A549 (cell line): Measurements from ENCODE around the gene OR4C11. TPM values are rescaled to one million over a fixed set of nuclear protein-coding genes. Genes with fewer than 3 reads are reported as not detected.

Experiments
- ATAC-seq, 2 experiments: fragments of 200-7000 bp in 1 of 2; fragments of >200 bp in 1 of 2; cut with Nextera tagmentation in 1 of 2; cut with Tn5 transposase in 1 of 2; 3 replicates each; pipeline versions ENCODE4 v1.8.0 to v1.9.1; 2018 to 2020; ENCODE audit warnings: mild to moderate bottlenecking in 1 of 2, moderate library complexity in 1 of 2
- CTCF ChIA-PET: fragments of 300-600 bp; sonication (Branson Sonifier 250); formaldehyde crosslinking; extraction: SDS; loops from one replicate; lab custom pipeline; 2021; ENCODE audit warnings: antibody characterized with exemption, inconsistent platforms; lab: Yijun Ruan, JAX
- POLR2A ChIA-PET: fragments of 350-600 bp; formaldehyde crosslinking; extraction: SDS; loops from one replicate; lab custom pipeline; 2021; ENCODE audit warnings: antibody characterized with exemption, inconsistent platforms; lab: Yijun Ruan, JAX
- DNase-seq, 2 experiments: peaks; one replicate each; pipeline versions ENCODE4 v3.0.0 to v3.0.0-alpha.2; 2011 to 2016; ENCODE audit warnings: low read depth in 1 of 2, low spot score in 1 of 2
- FAIRE-seq: peaks from 2 replicates; lab custom pipeline; 2011; peaks lifted over from hg19 to GRCh38; lab: Jason Lieb, UNC
- H3K27ac ChIP-seq, 2 experiments: fragments of >200 bp; sonication (Bioruptor Twin); formaldehyde crosslinking; 3 replicates each; pipeline ENCODE4 v1.5.1; 2016 to 2017
- H3K4me1 ChIP-seq: fragments of >200 bp; sonication (Bioruptor Twin); formaldehyde crosslinking; 3 replicates; pipeline ENCODE4 v1.6.1; 2016
- H3K4me2 ChIP-seq: fragments of >200 bp; sonication (Bioruptor Twin); formaldehyde crosslinking; 3 replicates; pipeline ENCODE4 v1.6.1; 2016
- H3K4me3 ChIP-seq: fragments of >200 bp; sonication (Bioruptor Twin); formaldehyde crosslinking; 3 replicates; pipeline ENCODE4 v1.5.1; 2016
- H3K9me3 ChIP-seq: fragments of >200 bp; sonication (Bioruptor Twin); formaldehyde crosslinking; 3 replicates; pipeline ENCODE4 v1.6.1; 2016
- BCL3 ChIP-seq: fragments of >200 bp; sonication (Bioruptor Twin); formaldehyde crosslinking; IDR thresholded peaks from 3 replicates; pipeline ENCODE4 v1.6.1; 2016
- CBX2 ChIP-seq: fragments of 200-600 bp; sonication (generic); IDR thresholded peaks from 2 replicates; pipeline ENCODE4 v1.6.1; 2016; ENCODE audit warnings: low read depth, mild to moderate bottlenecking, borderline replicate concordance
- CEBPB ChIP-seq, 2 experiments: fragments of >200 bp in 1 of 2; sonication (Bioruptor Twin) in 1 of 2; formaldehyde crosslinking in 1 of 2; IDR thresholded peaks; 2 replicates each; pipeline ENCODE4 v1.6.1; 2012 to 2016
- CHD2 ChIP-seq: fragments of 150-350 bp; IDR thresholded peaks from 2 replicates; pipeline ENCODE4 v1.6.1; 2014; ENCODE audit warnings: low read length; ENCODE audit not compliant: partially characterized antibody
- CHD4 ChIP-seq: fragments of 200-600 bp; sonication (generic); IDR thresholded peaks from 2 replicates; pipeline ENCODE4 v1.6.1; 2016; ENCODE audit warnings: antibody characterized with exemption, mild to moderate bottlenecking, borderline replicate concordance
- EHF ChIP-seq: fragments of 250-450 bp; sonication (Bioruptor Pico); IDR thresholded peaks from 2 replicates; pipeline ENCODE4 v1.5.0; 2020; ENCODE audit warnings: mild to moderate bottlenecking
- EP300 ChIP-seq, 2 experiments: fragments of >200 bp; sonication (Bioruptor Twin); formaldehyde crosslinking; IDR thresholded peaks; 2 replicates in 1 of 2; 3 replicates in 1 of 2; pipeline ENCODE4 v1.6.1; 2016 to 2017
- ESRRA ChIP-seq: fragments of 150-350 bp; IDR thresholded peaks from 2 replicates; pipeline ENCODE4 v1.6.1; 2014; ENCODE audit warnings: mild to moderate bottlenecking, low read length, borderline replicate concordance
- FOSL2 ChIP-seq, 2 experiments: fragments of 450-650 bp in 1 of 2; fragments of >200 bp in 1 of 2; sonication (Bioruptor Twin) in 1 of 2; formaldehyde crosslinking; IDR thresholded peaks; 2 replicates each; pipeline versions ENCODE4 v1.5.0 to v1.6.1; 2016 to 2020; ENCODE audit warnings: mild to moderate bottlenecking in 1 of 2, moderate library complexity in 1 of 2
- FOXS1 ChIP-seq: fragments of 250-450 bp; sonication (Bioruptor Pico); IDR thresholded peaks from 2 replicates; pipeline ENCODE4 v1.5.0; 2020; ENCODE audit warnings: mild to moderate bottlenecking, moderate library complexity
- HOXA7 ChIP-seq: fragments of 250-450 bp; sonication (Bioruptor Pico); IDR thresholded peaks from 2 replicates; pipeline ENCODE4 v1.5.0; 2020; ENCODE audit warnings: mild to moderate bottlenecking, moderate library complexity
- HOXB5 ChIP-seq: fragments of 250-450 bp; sonication (Bioruptor Pico); IDR thresholded peaks from 2 replicates; pipeline ENCODE4 v1.5.0; 2020; ENCODE audit warnings: mild to moderate bottlenecking, moderate library complexity
- KDM1A ChIP-seq: fragments of 200-600 bp; sonication (generic); IDR thresholded peaks from 2 replicates; pipeline ENCODE4 v1.6.1; 2016; ENCODE audit warnings: low read depth, mild to moderate bottlenecking
- NPAS2 ChIP-seq: fragments of 250-450 bp; sonication (Bioruptor Pico); IDR thresholded peaks from 2 replicates; pipeline ENCODE4 v1.8.0; 2022; ENCODE audit warnings: mild to moderate bottlenecking, moderate library complexity, borderline replicate concordance
- PBX3 ChIP-seq: IDR thresholded peaks from 2 replicates; pipeline ENCODE4 v1.6.1; 2012
- POLR2AphosphoS2 ChIP-seq: conservative IDR thresholded peaks from 2 replicates; pipeline ENCODE4 v1.6.1; 2012; ENCODE audit warnings: low read length, improper control_type of control experiment, inconsistent platforms
- RFX5 ChIP-seq: fragments of 450-650 bp; IDR thresholded peaks from 2 replicates; pipeline ENCODE4 v1.7.1; 2014; ENCODE audit warnings: antibody characterized with exemption, mild to moderate bottlenecking, moderate library complexity
- RNF2 ChIP-seq: fragments of 200-600 bp; sonication (generic); IDR thresholded peaks from 2 replicates; pipeline ENCODE4 v1.6.1; 2016; ENCODE audit warnings: low read depth, mild to moderate bottlenecking, antibody characterized with exemption, moderate library complexity, borderline replicate concordance
- TP53 ChIP-seq: fragments of 250-450 bp; sonication (Bioruptor Pico); IDR thresholded peaks from 2 replicates; pipeline ENCODE4 v1.5.0; 2021; ENCODE audit warnings: mild to moderate bottlenecking, moderate library complexity
- USF2 ChIP-seq: fragments of 450-650 bp; IDR thresholded peaks from 2 replicates; pipeline ENCODE4 v1.6.1; 2014; ENCODE audit warnings: antibody characterized with exemption
- ZSCAN20 ChIP-seq: fragments of 250-450 bp; sonication (Bioruptor Pico); IDR thresholded peaks from 2 replicates; pipeline ENCODE4 v1.8.0; 2022; ENCODE audit warnings: mild to moderate bottlenecking, moderate library complexity
- WGBS: methylation state at CpG from one replicate; pipeline ENCODE4 v1.1.6; 2017; ENCODE audit errors: missing lambda C conversion rate; 5-methylcytosine and 5-hydroxymethylcytosine counted together
- polyA minus RNA-seq: library from RNA; depleted of rRNA, polyadenylated mRNA; stranded (reverse); fragments of >200 nt; gene quantifications from 2 replicates; pipeline ENCODE4 v1.2.3, GENCODE V29; 2011; rRNA and poly(A)+ RNA removed
- polyA plus RNA-seq, 4 experiments: library from polyadenylated mRNA; depleted of rRNA in 3 of 4; stranded (reverse); fragments of >200 nt; fragmentation: RNase III in 1 of 4; extraction: RNeasy Plus Mini Kit Qiagen cat#74134 plus additional on column Dnase treatment in 1 of 4; gene quantifications; 2 replicates in 3 of 4; 3 replicates in 1 of 4; pipeline ENCODE4 v1.2.3, GENCODE V29; 2011 to 2017
- TF ChIP-seq, protein P1 (sequence below): fragments of >200 bp; sonication (Bioruptor Twin); formaldehyde crosslinking; IDR thresholded peaks from 2 replicates; pipeline ENCODE4 v1.6.1; 2016

OR4C11 gene
- polyA plus RNA-seq (2011; rRNA removed): not detected in 2 replicates
- not detected in 2 replicates for polyA plus RNA-seq (2012; cell fraction: cytosol; rRNA removed)
- polyA plus RNA-seq (2012; cell fraction: nucleus; rRNA removed): not detected in 2 replicates
- polyA plus RNA-seq (2017; fragmentation: RNase III; extraction: RNeasy Plus Mini Kit Qiagen cat#74134 plus additional on column Dnase treatment): not detected in 3 replicates
- not detected in 2 replicates for polyA minus RNA-seq

DNA sequence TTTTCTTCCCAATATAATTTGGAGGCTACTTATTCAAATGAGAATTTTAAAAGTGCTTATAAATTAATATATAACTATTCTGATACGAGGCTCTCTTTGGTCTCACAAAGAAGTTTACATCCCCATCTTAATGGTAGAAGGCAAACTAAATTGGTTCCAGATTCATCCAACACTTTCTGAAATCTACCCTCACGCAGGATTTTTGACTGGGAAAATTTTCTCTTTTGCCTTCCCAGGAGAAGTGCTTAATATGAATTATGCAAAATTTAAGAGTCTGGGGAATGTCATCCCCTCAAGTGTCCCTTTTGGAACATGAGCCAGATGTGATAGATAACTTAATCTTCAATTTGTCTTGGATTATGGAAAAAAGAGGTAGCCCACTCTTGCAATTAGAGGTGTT lies at the start of gene OR4C11:
Gene OR4C11, minus strand, starts transcription at position 101 of the 400 bp plus-strand sequence. CDS start 3,272 bp downstream, outside the sequence.
- CTCF ChIA-PET: no interaction called here
- Histone ChIP-seq H3K9me3 (0 out of 3 replicates have a peak, but pooled peaks cover 9% of the 10 kb centered on the region), H3K27ac (no peak within 1 kb of the TSS), H3K4me3 (no peak within 1 kb of the TSS), H3K4me2 (no peak within 1 kb of the TSS), H3K4me1 (no peaks in the 10 kb centered on the region)
- TF ChIP-seq FOXS1: no peak
- no peak for TF ChIP-seq CEBPB (IDR thresholded peaks at IDR 0.05)
- DNase-seq (no peak), FAIRE-seq (no peak), ATAC-seq (no peak)
- 2% methylated on average over 2 of the region's 2 CpGs for WGBS
- POLR2A ChIA-PET: no interaction called here

DNA sequence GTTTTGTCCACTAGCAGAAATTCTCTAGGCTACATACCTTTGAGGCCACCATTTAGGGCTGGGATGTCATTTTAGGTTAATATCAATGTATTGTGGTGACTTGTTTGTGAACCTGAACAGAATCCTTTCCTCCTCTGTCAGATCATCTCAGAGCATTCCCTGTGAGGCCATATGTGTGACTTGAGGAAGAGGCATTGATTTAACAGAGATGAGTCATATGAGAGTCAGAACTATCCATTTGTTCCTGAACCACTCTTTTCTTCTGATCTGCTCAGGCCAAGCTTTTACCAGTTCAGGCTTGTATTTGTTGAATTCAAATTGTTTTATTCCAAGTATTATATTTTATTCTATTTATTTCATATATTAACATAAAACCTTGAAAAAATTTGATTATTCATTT lies 47.7 kb upstream of the OR4C11 start:
- no peaks in the 10 kb centered on the region for H3K9me3 ChIP-seq
- FAIRE-seq: no peak
- POLR2A ChIA-PET: no interaction called here

DNA sequence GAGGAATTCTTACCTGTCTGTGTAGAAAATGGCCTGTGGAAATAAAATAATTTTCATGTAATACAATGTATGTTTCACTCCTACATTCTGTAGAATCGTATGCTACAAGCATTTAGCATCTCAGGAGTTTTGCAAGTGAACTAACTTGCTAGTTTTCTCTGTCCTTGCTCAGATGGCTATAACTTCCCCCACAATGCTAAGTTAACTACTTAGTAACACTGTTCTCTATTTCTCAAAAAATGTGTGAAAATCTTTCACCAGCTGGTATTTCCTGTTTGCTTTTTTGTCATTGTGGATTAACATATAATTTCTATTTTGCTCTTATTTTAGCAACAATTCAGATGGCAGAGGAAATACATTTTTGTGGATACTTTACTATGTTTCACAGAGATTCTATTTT lies 45.1 kb upstream of the OR4C11 start:
- DNase-seq (no peak), FAIRE-seq (no peak)
- Histone ChIP-seq H3K4me2 (no peak overlapping the region), H3K27ac (no peak overlapping the region), H3K4me1 (no peaks in the 10 kb centered on the region), H3K9me3 (no peaks in the 10 kb centered on the region)
- TF ChIP-seq ESRRA (no peak), HOXB5 (CRISPR knock-in tag) (no peak), USF2 (no peak), TP53 (CRISPR knock-in tag) (no peak), RFX5 (no peak), CHD4 (no peak), EHF (no peak), BCL3 (no peak), CHD2 (no peak), PBX3 (no peak), FOSL2 (IDR thresholded peaks at IDR 0.05) (no peak), FOSL2 (CRISPR knock-in tag; IDR thresholded peaks at IDR 0.05) (no peak), POLR2AphosphoS2 (no peak), HOXA7 (no peak), EP300 (IDR thresholded peaks at IDR 0.05) (no peak)
- TF ChIP-seq, protein P1, sequence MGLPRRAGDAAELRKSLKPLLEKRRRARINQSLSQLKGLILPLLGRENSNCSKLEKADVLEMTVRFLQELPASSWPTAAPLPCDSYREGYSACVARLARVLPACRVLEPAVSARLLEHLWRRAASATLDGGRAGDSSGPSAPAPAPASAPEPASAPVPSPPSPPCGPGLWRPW: no peak
- TF ChIP-seq, all 56 proteins: peak for 0
- POLR2A ChIA-PET: no interaction called here
- CTCF ChIA-PET: no interaction called here
- no peak overlapping the region for H3K4me3 ChIP-seq
- no peak for ATAC-seq
- WGBS: 6% methylated on average over 1 of the region's 1 CpG

More for the DNA sequence above, 47.7 kb upstream of the OR4C11 start:
- CTCF ChIA-PET: no interaction called here
- DNase-seq (no peak), ATAC-seq (no peak)
- H3K4me2 ChIP-seq: no peak overlapping the region
- H3K27ac ChIP-seq: no peak overlapping the region
- TF ChIP-seq CBX2 (no peak), RNF2 (no peak), ZSCAN20 (no peak), ESRRA (no peak), NPAS2 (CRISPR knock-in tag) (no peak), KDM1A (no peak)
- no peaks in the 10 kb centered on the region for H3K4me1 ChIP-seq
- H3K4me3 ChIP-seq: no peak overlapping the region
